Activated CD4-positive, CD25-positive, alpha-beta regulatory T cell (primary cell): ENCODE data around the gene PRPF31.

Experiments used
- DNase-seq, 4 experiments: peaks; one replicate each; lab custom pipeline; 2025; lab: John Stamatoyannopoulos, UW

The PRPF31 gene

DNA sequence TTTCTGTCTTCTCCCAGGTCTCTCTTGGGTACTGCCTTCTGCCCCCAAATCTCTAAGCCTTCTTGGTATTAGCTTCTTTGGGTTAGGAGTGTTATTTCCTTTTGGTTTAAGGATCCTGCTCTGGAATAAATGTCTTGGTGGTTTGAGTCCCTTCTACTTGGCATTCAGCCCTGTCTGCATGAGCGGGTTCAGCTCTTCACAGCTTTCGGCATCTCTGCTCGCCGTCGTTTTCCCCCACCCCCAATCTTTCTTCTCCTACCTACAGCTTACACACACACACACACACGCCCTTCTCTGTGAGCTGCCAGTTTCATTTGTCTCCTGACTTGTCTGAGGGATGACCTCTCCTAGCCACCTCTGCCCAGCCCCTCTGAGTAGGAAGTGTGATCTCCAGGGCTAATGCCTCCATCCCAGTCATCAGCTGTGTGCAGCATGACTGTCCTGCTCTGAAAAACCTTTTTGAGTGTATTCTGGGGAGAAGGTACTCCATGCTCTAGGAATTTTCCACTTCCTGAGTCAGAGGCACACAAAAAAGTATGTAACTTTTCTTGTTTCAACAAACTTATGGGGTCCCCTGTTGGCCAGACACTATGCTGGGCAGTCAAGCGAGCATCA, 26.7 kb downstream of the PRPF31 start:
- no peak for DNase-seq

DNA sequence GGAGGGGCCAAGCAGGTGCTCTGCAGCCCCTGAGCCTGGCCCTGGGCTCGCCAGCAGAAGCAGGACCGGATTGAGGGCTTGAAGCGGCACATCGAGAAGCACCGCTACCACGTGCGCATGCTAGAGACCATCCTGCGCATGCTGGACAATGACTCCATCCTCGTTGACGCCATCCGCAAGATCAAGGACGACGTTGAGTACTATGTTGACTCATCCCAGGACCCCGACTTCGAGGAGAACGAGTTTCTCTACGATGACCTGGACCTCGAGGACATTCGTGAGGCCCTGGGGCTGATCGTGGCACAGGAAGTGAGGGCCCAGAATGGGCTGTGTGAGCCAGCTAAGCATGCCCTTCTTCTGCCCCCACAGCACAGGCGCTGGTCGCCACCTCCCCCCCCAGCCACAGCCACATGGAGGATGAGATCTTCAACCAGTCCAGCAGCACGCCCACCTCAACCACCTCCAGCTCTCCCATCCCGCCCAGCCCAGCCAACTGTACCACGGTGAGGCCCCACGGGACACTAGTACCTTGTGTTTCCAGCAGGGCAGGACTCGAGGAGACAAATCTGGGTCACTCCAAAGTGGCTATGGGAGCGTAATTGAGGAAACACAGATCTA, 30.1 kb downstream of the PRPF31 start:
- DNase-seq, result no peak

DNA sequence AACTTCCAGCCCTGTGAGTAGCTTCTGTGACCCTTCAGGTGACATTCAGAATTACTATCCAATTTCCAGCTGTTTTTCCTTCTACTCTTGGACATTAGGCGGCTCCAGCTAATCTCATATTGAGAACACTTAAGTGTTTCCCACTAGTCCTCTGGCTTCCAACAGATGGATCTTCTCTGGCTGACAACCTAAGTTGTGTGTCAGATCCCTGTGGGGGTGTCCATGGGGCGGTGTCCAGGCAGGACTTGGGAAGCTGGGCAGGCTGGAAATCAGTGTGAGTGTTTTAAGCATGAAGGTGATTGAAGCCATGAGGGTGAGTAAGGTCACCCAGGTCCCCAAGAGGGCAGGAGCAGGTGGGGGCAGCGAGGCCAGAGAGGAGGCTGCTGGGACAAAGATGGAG, 32.1 kb downstream of the PRPF31 start:
- DNase-seq, result no peak

DNA sequence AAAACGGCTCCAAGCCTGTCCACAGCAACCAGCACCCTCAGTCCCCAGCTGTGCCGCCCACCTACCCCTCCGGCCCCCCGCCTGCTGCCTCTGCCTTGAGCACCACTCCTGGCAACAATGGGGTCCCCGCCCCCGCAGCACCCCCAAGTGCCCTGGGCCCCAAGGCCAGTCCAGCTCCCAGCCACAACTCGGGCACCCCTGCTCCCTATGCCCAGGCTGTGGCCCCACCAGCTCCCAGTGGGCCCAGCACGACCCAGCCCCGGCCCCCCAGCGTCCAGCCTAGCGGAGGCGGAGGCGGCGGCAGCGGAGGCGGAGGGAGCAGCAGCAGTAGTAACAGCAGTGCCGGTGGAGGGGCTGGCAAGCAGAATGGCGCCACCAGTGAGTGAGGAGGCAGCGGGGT, 32.6 kb downstream of the PRPF31 start:
- no peak for DNase-seq

DNA sequence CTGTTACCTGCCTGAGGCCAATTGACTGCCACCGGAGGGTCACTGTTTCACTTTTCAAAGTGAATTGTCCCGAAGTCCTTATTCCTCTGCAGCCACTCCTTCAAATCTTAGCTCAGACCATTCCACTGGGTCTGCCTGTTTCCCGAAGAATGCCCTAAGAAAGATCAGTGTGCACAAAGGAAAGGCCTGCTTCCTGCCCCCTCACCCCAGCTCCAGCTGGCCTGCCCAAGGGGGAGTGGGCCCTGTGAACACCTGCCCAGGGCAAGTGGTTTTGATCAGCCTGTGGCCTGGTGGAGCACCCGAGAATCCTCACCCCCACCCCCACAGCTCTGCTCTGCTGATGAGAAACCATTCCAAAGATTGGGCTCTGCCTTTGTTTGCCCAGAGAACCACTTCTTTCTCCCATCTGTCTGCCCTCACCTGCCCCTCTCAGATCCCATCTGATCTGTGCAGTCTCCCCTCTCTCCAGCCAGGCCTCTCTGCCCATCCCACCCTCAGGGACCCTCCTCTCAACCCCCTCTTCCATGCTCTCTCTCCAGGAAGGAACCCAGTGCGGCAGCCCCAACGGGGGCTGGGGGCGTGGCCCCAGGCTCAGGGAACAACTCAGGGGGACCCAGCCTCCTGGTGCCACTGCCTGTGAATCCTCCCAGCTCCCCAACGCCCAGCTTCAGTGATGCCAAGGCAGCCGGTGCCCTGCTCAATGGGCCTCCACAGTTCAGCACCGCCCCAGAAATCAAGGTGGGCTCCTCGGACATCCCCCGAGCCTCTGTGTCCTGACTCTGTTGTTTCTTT, 33.7 kb downstream of the PRPF31 start:
- no peak for DNase-seq

DNA sequence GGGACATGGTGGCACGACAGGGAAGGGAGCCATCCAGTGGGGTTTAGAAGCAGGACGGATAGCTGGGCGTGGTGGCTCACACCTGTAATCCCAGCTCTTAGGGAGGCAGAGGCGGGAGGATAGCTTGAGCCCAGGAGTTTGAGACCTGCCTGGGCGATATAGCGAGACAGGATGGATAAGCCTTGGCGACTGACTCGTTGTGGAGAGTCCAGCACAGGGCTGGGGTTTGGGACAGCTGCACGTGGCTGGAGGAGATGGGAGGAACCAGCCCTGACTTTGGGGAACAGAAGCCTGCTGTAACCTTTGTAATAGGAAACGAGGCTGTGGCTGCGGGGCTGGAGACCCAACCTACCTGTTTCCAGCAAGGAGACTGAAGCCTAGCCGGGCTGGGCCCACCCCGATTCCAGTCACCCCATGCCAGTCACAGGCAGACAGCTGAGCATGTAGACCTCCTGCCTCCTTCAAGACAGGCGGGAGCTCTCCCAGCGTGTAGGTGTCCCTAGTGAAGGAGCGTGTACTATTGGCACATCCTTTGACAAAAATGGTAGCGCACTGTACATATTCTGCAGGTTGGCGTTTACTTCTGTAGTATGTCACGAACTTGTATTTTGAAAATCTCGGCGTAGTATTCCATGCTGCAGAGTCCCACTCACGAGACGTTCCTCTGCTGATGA, 35.9 kb downstream of the PRPF31 start:
- no peak for DNase-seq

DNA sequence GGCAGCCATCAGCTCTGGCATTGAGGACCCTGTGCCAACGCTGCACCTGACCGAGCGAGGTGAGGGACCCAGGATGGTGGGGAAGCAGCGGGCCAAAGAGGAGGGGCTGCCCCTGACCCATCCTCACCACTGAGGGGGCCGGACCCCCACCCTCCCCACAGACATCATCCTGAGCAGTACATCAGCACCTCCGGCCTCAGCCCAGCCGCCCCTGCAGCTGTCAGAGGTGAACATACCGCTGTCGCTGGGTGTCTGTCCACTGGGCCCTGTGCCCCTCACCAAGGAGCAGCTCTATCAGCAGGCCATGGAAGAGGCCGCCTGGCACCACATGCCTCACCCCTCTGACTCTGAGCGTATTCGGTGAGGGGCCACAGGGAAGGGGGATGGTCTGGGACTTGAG, 36.7 kb downstream of the PRPF31 start:
- no peak for DNase-seq

DNA sequence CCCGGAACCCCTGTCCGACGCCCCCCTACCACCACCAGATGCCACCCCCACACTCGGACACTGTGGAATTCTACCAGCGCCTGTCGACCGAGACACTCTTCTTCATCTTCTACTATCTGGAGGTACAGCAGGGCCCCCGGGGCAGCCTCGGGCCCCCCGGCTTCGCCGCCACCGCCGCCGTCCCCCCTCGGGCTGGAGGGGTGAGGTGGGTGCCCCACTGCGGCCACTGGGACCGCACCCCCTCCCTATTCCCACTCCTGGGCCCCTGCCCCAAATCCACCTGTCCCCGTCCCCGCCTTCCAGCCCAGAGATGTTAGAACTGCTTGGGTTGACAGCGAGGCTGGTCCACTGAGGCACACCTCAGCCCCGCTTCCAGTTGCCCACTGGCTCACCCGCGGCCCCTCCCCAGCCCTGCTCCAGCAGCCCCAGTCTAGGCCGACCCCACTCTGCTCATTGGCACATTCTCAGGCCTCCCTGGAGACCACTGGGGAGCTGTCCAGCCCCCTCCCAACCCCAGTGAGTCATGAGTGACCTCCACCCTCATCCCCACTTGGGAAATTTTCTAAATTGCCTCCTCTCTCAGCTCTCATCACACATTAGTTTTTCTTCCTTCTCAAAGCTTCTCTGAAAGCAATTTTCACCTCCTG, 37.4 kb downstream of the PRPF31 start:
- no peak for DNase-seq

DNA sequence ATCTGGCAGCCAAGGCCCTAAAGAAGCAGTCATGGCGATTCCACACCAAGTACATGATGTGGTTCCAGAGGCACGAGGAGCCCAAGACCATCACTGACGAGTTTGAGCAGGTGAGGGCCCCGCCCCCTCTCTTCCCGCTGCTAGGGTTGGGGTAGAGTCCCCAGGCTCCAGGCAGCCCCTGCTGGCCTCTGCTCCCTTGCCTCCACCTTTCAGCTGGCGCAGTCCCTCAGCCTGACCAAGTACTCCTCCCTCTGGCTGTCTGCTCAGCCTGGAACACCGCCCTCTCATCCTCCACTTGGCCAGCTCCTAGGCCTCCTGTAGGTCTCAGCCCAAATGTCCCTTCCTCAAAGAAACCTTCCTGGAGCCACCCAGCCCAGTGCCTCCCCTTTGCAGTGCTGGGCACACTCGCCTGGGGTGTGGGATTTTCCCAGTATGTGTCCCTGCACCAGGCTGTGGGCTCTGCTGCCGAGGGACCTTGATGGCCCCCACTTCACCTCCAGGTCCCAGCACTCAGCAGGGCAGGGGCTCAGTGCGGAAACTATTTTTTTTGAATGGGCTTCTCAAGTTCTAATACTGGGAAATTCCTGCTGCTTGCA, 38.3 kb downstream of the PRPF31 start:
- no peak for DNase-seq

DNA sequence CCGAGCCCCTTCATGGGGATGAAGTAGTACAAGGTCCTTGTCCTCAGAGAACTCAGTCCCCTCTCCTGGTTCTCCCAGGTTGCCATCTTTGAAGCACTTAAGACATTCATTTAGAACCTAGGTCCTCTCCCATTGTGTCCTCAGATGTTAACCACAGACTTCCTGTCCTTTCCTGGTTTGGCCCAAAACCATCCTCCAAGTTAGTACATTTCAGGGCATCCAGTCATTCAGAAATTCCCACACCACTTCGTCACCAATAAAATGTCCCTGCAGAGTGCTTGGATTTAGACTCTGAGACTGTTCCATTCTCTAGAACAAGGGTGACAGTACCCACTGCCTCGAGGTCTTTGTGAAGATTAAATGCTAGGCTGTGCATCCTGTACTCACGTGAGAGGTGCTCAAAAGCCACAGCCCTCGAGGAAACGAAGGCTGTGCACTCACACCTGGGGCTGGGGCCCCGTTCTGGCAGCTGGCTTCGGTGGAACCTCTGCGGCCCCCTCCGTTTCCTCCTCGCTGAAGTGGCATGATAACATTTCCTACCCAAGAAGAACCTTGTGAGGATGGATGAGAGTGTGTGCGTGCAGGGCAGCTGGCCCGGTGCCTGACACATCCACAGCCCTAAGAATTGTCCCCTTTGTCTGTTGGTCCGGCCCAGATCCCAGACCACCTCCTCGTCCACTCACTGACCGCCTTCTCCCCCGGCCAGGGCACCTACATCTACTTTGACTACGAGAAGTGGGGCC, 39.2 kb downstream of the PRPF31 start:
- no peak for DNase-seq

DNA sequence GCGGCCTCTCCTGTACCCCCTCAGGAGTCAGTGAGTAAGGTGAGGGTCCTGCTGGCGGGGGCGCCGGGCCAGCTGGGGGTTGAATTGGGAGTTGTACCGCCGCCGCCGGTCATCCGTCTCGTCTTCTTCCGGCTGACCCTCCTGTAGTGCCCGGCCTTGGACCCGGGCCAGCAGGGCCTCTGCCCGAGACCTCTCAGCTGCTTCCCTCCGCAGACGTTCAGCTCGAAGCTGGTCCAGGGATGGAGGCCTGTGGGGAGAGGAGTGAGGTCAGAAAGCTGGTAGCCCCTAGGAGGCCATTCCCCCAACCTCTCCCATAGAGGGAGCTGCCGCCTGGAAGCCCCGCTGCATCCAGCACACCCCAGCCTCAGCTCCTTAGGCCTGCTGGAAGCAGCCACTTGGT, 40.1 kb downstream of the PRPF31 start:
- no peak for DNase-seq

DNA sequence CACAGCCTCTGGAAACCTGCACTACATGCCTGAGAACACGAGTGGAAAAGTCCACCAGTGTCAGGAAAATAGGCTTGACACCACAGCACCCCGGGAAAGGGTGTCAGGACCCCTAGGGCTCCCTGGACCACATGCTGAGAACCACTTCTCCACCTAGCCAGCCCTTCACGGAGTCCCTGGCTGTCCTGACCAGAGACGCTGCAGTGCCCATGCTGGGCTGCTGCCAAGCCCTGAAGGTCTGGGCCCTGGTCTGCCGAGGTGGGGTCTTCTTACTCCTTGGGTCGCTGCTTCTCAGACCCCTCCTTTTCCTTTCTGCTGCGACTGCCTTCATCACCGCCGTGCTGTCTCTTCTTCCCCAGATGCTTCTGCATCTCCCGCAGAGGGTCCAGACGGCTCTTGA, 40.9 kb downstream of the PRPF31 start:
- no peak for DNase-seq

DNA sequence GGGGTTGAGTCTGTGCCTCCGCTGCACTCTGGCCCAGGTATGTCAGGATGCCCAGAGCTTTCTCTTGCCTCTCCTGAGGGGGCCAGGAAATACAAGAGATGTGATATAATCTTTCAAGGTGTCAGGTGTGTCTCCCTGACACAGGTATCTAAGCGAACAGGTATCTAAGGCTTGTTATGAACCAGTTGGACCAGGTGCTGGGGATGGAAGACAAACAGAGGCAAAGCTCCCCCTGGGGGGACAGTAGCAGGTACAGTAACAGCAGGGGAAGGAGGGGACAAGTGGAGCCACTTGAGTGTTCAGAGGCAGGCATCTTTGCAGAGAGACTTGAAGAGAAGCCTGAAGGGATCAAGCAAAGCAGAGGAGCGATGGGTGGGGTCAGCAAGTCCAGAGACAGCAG, 41.4 kb downstream of the PRPF31 start:
- DNase-seq, result no peak

DNA sequence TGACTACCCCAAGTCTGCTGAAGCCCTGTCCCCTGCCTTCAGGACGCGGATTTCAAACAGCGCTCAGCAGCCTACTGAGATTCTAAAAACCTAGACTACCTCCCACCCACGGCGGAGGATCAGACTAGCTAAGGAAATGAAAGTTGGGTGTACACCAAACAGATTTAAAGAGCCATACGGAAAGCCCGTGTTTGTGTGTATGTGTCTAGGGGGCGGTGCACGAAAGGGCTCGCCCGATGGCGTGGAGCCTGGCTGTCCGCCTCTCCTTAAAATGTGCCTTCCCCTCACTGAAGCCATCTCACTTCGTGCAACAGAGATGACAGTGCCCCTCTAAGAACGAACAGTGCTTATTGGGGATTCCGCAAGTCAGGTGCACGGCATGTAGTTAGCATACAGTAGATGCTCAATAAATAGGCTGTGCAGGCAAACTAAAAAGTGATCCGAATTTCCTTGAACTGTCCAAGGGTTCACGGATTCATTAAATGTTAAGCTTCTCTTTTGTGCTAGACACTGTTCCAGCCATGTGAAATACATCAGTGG, 43.3 kb downstream of the PRPF31 start:
- no peak for DNase-seq

DNA sequence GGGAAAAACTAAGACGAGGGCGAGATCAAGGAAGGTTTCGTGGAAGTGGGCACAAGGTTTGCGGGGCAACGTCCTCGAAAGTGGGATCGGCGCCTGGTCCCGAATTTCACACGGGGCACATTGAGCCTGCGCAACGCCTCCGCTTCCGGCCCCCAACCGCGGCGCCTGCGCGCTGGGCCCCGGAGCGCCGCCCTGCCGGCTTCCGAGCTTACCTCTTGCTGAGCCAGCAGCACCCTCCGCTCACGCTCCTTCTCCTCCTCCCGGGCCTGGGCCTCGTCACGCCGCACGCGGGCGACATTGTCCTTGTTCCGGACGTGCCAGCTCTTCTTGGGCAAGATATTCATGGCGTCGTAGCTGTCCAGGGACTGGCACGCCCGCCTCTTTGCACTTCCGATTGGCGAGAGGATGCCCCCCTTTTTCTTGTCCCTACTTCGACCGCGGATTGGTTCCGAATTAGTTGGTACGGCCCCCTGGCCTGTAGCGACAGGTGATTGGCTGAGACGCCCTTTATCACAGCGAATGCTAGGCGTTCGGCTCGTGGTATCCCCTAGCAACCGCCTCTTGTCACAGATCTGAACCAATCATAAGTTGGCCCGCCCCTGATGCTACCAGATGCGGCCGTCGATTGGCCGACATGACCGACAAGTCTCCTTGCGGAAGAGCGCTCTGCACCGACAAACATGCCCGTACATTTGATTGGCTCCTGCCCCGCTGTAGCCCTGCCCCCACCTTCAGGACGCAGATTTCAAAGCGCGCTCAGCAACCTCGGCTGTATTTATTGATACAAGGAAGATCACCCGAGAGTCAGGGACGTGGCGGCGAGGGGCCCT, 44.0 kb downstream of the PRPF31 start, which contains the start of gene LENG1:
Gene LENG1 (minus strand): TSS at position 370 of the 830 bp plus-strand sequence. CDS start 26 bp downstream, at position 344.
- DNase-seq, result peak; percentile 85 to 97 (median 93)

DNA sequence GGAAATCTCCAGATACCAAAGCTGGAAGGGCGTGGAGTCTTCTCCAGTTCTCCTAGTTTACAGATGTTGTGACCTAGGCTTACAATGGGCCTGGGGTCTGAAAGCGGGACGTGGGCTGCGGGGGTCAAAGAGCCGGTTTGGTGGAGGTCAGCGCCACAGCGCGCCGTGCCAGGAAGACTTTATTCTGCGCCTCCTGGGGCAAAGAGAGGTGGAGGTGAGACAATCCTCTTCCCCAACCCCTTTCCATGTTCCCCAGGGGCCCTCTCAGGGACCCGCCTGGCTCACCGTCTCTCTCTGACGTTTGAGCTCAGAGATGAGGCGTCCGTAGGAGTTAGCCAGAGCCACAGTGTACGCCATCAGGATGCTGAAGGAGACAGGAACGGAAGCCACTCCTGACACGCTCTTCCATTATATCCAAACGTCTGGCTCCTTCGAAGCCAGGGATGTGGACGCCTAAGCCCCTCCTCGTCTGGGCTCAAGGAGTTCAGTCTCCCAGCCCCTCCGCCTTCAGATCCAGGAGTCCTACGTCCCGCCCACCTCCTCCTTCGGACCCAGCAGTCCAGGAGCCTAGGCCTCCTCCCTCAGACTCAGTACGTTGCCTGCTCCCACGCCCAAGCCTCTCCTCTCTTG, 44.7 kb downstream of the PRPF31 start:
- no peak for DNase-seq

DNA sequence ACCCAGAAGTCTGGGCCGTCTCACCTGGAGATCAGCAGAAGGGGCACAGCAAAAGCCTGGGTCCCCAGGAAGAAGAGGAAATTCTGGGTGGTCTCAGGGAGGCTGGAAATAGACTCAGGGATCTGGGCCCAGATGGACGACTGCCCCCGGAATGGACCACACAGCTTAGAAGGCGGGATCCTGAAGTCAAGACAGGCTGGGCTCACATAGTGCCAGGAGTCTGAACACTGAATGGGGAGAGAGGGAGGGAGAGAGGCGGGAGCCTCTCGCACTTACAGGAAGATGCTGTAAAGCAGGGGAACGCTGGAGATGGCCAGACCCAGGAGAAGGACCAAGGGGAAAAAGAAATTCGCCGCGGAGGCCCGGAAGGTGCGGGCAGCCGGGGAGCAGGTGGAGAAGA, 45.3 kb downstream of the PRPF31 start:
- no peak for DNase-seq

DNA sequence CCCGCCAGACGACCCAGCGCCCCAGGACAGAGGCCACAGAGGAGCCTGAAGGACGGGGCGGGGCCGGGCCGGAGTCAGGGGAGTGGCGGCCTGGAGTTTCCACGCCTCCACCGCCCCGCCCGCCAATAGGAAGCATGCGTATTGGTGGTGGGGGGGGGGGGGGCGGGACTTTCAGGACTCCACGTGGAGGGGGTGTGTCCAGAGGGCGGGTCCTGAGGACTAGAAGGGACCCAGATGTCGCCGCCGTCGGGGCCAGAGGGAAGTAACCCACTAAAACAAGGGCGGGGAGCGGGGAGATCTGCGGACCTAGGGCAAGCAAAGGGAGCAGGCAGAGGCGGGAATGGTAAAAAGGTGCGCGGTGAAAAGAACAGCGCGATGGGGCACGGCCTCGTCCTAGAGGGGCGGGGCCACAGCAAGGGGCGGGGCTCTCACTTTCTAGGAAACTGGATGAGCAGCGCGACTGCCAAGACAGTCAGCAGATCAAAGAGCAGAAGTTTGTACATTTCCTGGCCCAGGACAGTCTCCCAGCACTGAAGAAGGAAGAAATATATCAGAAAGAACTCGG, 46.8 kb downstream of the PRPF31 start:
- peak; percentile 72 to 83 (median 76) for DNase-seq

DNA sequence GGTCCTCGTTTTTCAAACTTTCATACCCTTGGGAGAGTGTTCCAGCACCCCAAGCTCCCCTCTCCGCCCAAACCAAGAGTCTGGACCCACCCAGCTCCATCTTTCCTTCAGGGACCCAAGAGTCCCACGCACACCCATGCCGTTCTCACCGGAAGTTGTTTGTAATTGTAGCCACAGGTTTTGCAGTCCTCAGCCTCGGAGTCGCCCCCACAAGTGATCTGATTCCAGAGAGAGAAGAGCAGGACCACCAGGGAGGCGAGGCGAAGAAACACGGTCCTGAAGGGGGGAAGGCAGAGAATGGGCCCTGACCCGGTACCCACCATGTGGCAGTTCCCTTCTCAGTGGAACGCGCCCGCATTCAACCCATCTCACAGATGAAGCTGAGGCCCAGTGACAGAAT, 47.3 kb downstream of the PRPF31 start:
- no peak for DNase-seq
